WTC11 (cell line): ENCODE results near the gene PROX2. TPM values are rescaled to one million over a fixed set of nuclear protein-coding genes. Genes with fewer than 3 reads are reported as not detected.

Source experiments
- ATAC-seq: fragments of 200-7000 bp; cut with Tn5 transposase; 2 replicates; pipeline ENCODE4 v1.10.0; 2021; ENCODE audit warnings: mild to moderate bottlenecking, moderate library complexity
- CTCF ChIA-PET: fragments of 300-600 bp; sonication (Branson Sonifier 250); formaldehyde crosslinking; loops from one replicate; lab custom pipeline; 2021; ENCODE audit warnings: antibody characterized with exemption; lab: Charles Lee
- POLR2A ChIA-PET: fragments of 350-600 bp; sonication (Branson Sonifier 250); formaldehyde crosslinking; loops from one replicate; lab custom pipeline; 2021; ENCODE audit warnings: antibody characterized with exemption; lab: Charles Lee
- DNase-seq: peaks from one replicate; pipeline ENCODE4 v3.0.0; 2021; ENCODE audit warnings: low spot score
- H3K27ac Mint-ChIP-seq: 2 replicates; pipeline ENCODE4 v1.8.0; 2021; ENCODE audit warnings: mixed read lengths
- H3K27me3 Mint-ChIP-seq: 2 replicates; pipeline ENCODE4 v1.8.0; 2021; ENCODE audit warnings: low read depth, mild to moderate bottlenecking, moderate library complexity, mixed read lengths
- H3K36me3 Mint-ChIP-seq: 2 replicates; pipeline ENCODE4 v1.8.0; 2021; ENCODE audit warnings: mixed read lengths
- H3K4me1 Mint-ChIP-seq: 2 replicates; pipeline ENCODE4 v1.8.0; 2022; ENCODE audit warnings: mixed read lengths
- H3K4me3 Mint-ChIP-seq: 2 replicates; pipeline ENCODE4 v1.8.0; 2021; ENCODE audit warnings: mild to moderate bottlenecking, moderate library complexity, mixed read lengths
- H3K9me3 Mint-ChIP-seq: 2 replicates; pipeline ENCODE4 v1.8.0; 2021; ENCODE audit warnings: mixed read lengths
- ARID4B ChIP-seq: sonication (generic); formaldehyde crosslinking; IDR thresholded peaks from 2 replicates; pipeline ENCODE4 v1.8.0; 2023; ENCODE audit warnings: missing genetic modification reagents, mild to moderate bottlenecking, borderline replicate concordance
- E2F4 ChIP-seq: sonication (generic); formaldehyde crosslinking; IDR thresholded peaks from 2 replicates; pipeline ENCODE4 v1.8.1; 2022; ENCODE audit warnings: low read depth, mild to moderate bottlenecking, moderate library complexity, missing genetic modification reagents, borderline replicate concordance
- FOXK1 ChIP-seq: sonication (generic); formaldehyde crosslinking; IDR thresholded peaks from 2 replicates; pipeline ENCODE4 v1.8.0; 2022; ENCODE audit warnings: mild to moderate bottlenecking, moderate library complexity, missing genetic modification reagents
- GRHL2 ChIP-seq: fragments of 250-450 bp; sonication (Bioruptor Pico); IDR thresholded peaks from 2 replicates; pipeline ENCODE4 v1.8.0; 2022; ENCODE audit warnings: mild to moderate bottlenecking, moderate library complexity; ENCODE audit not compliant: insufficient replicate concordance, severe bottlenecking
- HMGXB4 ChIP-seq: sonication (generic); formaldehyde crosslinking; IDR thresholded peaks from 2 replicates; pipeline ENCODE4 v1.8.1; 2023; ENCODE audit warnings: mild to moderate bottlenecking, moderate library complexity, missing genetic modification reagents
- IRF2 ChIP-seq: sonication (generic); formaldehyde crosslinking; IDR thresholded peaks from 2 replicates; pipeline ENCODE4 v1.8.0; 2022; ENCODE audit warnings: low read depth, missing genetic modification reagents, borderline replicate concordance
- KAT7 ChIP-seq: sonication (generic); formaldehyde crosslinking; IDR thresholded peaks from 2 replicates; pipeline ENCODE4 v1.8.1; 2023; ENCODE audit warnings: missing genetic modification reagents, mild to moderate bottlenecking, borderline replicate concordance
- MYBL2 ChIP-seq: sonication (generic); formaldehyde crosslinking; IDR thresholded peaks from 2 replicates; pipeline ENCODE4 v1.8.1; 2023; ENCODE audit warnings: mild to moderate bottlenecking, moderate library complexity, missing genetic modification reagents
- NR1H2 ChIP-seq: sonication (generic); formaldehyde crosslinking; IDR thresholded peaks from 2 replicates; pipeline ENCODE4 v1.9.0; 2021; ENCODE audit warnings: mild to moderate bottlenecking, moderate library complexity, missing genetic modification reagents
- OVOL2 ChIP-seq: fragments of 250-450 bp; sonication (Bioruptor Pico); IDR thresholded peaks from 2 replicates; pipeline ENCODE4 v1.9.0; 2021; ENCODE audit warnings: mild to moderate bottlenecking, borderline replicate concordance
- RELA ChIP-seq: sonication (generic); formaldehyde crosslinking; IDR thresholded peaks from 2 replicates; pipeline ENCODE4 v1.8.1; 2022; ENCODE audit warnings: missing genetic modification reagents, mild to moderate bottlenecking, borderline replicate concordance
- SMAD4 ChIP-seq: sonication (generic); formaldehyde crosslinking; IDR thresholded peaks from 2 replicates; pipeline ENCODE4 v1.8.0; 2022; ENCODE audit warnings: mild to moderate bottlenecking, missing genetic modification reagents
- TEAD1 ChIP-seq: sonication (generic); formaldehyde crosslinking; IDR thresholded peaks from 2 replicates; pipeline ENCODE4 v1.8.0; 2022; ENCODE audit warnings: mild to moderate bottlenecking, missing genetic modification reagents
- ZBTB43 ChIP-seq: sonication (generic); formaldehyde crosslinking; IDR thresholded peaks from 2 replicates; pipeline ENCODE4 v1.8.1; 2023; ENCODE audit warnings: mild to moderate bottlenecking, missing genetic modification reagents
- ZNF138 ChIP-seq: sonication (generic); formaldehyde crosslinking; conservative IDR thresholded peaks from 2 replicates; pipeline ENCODE4 v1.8.1; 2022; ENCODE audit warnings: mild to moderate bottlenecking, moderate library complexity, missing genetic modification reagents
- ZNF219 ChIP-seq: sonication (generic); formaldehyde crosslinking; IDR thresholded peaks from 2 replicates; pipeline ENCODE4 v1.8.0; 2023; ENCODE audit warnings: missing genetic modification reagents, mild to moderate bottlenecking, borderline replicate concordance
- total RNA-seq: library from RNA; stranded (reverse); gene quantifications from 3 replicates; pipeline ENCODE4 v1.2.3, GENCODE V29; 2021
- TF ChIP-seq, protein P1 (sequence below): sonication (generic); formaldehyde crosslinking; IDR thresholded peaks from 2 replicates; pipeline ENCODE4 v1.8.1; 2023; ENCODE audit warnings: mild to moderate bottlenecking, missing genetic modification reagents, moderate library complexity
- TF ChIP-seq, protein P2 (sequence below): sonication (generic); formaldehyde crosslinking; IDR thresholded peaks from 2 replicates; pipeline ENCODE4 v1.8.0; 2022; ENCODE audit warnings: mild to moderate bottlenecking, missing genetic modification reagents
- TF ChIP-seq, protein P3 (sequence below): sonication (generic); formaldehyde crosslinking; IDR thresholded peaks from 2 replicates; pipeline ENCODE4 v1.8.0; 2022; ENCODE audit warnings: mild to moderate bottlenecking, missing genetic modification reagents
- TF ChIP-seq, protein P4 (sequence below): sonication (generic); formaldehyde crosslinking; conservative IDR thresholded peaks from 2 replicates; pipeline ENCODE4 v1.8.1; 2023; ENCODE audit warnings: mild to moderate bottlenecking, low read depth, missing genetic modification reagents, moderate library complexity

PROX2 gene
- total RNA-seq, 1 experiment from 2014 or later = 0.04 TPM

DNA sequence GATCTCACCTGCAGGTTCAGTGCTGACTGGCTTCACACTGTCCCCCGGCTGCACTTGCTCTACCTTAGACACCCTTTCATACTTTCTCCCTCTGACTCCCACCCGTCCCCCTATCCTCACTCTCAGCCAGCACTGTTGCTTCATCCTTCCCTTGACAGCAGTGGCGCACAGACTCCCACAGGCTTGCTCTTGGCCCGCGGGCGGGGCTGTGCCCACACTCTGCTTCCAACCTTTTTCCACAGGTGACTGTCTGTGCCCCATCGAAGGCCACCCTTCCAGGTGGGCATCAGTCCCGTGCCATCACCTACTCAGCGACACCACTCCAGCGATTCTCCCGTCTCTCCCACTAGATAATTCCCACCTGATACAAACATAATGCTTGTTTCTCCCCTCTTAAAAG lies 48.1 kb upstream of the PROX2 start (continued):
- no peak for TF ChIP-seq ARID4B (CRISPR knock-in tag)
- TF ChIP-seq ZBTB43 (CRISPR knock-in tag) = no peak
- TF ChIP-seq, protein P1, sequence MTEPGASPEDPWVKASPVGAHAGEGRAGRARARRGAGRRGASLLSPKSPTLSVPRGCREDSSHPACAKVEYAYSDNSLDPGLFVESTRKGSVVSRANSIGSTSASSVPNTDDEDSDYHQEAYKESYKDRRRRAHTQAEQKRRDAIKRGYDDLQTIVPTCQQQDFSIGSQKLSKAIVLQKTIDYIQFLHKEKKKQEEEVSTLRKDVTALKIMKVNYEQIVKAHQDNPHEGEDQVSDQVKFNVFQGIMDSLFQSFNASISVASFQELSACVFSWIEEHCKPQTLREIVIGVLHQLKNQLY (CRISPR knock-in tag) = no peak
- no peak for TF ChIP-seq ZNF138 (CRISPR knock-in tag)

DNA sequence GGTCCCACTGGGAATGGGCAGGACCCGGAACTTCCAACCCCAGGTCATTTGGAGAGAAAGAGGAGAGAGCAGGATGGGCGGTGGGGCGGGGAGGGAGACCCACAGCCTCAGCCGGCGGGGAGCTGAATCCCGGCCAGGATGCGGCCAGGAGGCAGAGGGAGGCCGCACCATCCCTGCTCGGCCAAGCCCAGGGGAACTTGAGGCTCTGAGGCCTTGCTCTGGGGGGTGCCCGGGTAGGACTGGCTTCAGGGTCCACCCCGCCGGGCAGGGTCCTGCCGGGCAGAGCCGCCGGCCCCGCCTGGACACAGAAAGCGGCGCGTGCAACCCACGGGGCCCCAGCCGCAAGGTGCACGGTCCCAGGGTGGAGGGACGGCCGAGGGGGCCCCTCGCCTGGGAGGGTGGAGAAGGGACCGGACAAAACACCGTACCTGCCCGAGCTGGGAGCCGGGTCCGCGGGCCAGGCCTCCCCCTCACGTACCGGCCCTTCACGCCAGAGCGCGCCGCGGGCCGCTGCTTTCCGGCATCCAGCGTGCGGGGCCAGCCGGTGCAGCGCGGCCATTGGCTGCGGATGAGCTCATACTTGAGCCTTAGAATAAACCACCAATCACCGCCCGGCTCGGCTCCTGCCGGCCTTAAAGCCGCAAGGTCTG lies 46.9 kb upstream of the PROX2 start, which contains the start of gene RPS6KL1:
Gene RPS6KL1 (minus strand): TSS at position 509 of the 650 bp plus-strand sequence. CDS start 1,719 bp downstream, outside the sequence.
- POLR2A ChIA-PET = interaction anchor here (0.7 to 1.5 kb wide), 6 partner anchors 12 to 147 kb away, joined by 3 to 5 read pairs (median 3); partner anchors contain the start of genes PGF and ZC2HC1C
- H3K4me3 Mint-ChIP-seq = peak within 1 kb of the TSS; percentile 87
- peak; percentile 89 for DNase-seq
- TF ChIP-seq, protein P2, sequence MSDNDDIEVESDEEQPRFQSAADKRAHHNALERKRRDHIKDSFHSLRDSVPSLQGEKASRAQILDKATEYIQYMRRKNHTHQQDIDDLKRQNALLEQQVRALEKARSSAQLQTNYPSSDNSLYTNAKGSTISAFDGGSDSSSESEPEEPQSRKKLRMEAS (CRISPR knock-in tag) = peak; percentile 38; the same call in 1 of the 2 replicates
- TF ChIP-seq, protein P3, sequence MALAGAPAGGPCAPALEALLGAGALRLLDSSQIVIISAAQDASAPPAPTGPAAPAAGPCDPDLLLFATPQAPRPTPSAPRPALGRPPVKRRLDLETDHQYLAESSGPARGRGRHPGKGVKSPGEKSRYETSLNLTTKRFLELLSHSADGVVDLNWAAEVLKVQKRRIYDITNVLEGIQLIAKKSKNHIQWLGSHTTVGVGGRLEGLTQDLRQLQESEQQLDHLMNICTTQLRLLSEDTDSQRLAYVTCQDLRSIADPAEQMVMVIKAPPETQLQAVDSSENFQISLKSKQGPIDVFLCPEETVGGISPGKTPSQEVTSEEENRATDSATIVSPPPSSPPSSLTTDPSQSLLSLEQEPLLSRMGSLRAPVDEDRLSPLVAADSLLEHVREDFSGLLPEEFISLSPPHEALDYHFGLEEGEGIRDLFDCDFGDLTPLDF = no peak
- TF ChIP-seq HMGXB4 (CRISPR knock-in tag) (peak; percentile 51; the same call in 1 of the 2 replicates), KAT7 (no peak), GRHL2 (CRISPR knock-in tag) (no peak), IRF2 (CRISPR knock-in tag) (no peak), TEAD1 (CRISPR knock-in tag) (no peak), OVOL2 (CRISPR knock-in tag) (no peak), E2F4 (CRISPR knock-in tag) (no peak), RELA (no peak), FOXK1 (CRISPR knock-in tag) (no peak), SMAD4 (CRISPR knock-in tag) (no peak), MYBL2 (CRISPR knock-in tag) (0 out of 2 replicates have a peak, but pooled peaks have one; percentile 53), NR1H2 (CRISPR knock-in tag) (no peak), ZNF219 (CRISPR knock-in tag) (no peak)
- TF ChIP-seq, protein P4, sequence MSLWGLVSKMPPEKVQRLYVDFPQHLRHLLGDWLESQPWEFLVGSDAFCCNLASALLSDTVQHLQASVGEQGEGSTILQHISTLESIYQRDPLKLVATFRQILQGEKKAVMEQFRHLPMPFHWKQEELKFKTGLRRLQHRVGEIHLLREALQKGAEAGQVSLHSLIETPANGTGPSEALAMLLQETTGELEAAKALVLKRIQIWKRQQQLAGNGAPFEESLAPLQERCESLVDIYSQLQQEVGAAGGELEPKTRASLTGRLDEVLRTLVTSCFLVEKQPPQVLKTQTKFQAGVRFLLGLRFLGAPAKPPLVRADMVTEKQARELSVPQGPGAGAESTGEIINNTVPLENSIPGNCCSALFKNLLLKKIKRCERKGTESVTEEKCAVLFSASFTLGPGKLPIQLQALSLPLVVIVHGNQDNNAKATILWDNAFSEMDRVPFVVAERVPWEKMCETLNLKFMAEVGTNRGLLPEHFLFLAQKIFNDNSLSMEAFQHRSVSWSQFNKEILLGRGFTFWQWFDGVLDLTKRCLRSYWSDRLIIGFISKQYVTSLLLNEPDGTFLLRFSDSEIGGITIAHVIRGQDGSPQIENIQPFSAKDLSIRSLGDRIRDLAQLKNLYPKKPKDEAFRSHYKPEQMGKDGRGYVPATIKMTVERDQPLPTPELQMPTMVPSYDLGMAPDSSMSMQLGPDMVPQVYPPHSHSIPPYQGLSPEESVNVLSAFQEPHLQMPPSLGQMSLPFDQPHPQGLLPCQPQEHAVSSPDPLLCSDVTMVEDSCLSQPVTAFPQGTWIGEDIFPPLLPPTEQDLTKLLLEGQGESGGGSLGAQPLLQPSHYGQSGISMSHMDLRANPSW = no peak

More for the DNA sequence above, 46.9 kb upstream of the PROX2 start, which contains the start of gene RPS6KL1:
- Mint-ChIP-seq H3K4me1 (0 out of 2 replicates have a peak, but pooled peaks cover 3% of the 10 kb centered on the region), H3K27ac (no peak within 1 kb of the TSS), H3K9me3 (no peaks in the 10 kb centered on the region), H3K36me3 (no peaks in the 10 kb centered on the region), H3K27me3 (peaks cover 3% of the 10 kb centered on the region; the same call in 1 of the 2 replicates)
- CTCF ChIA-PET = interaction anchor here (0.9 to 4.8 kb wide), 22 partner anchors 12 to 350 kb away, joined by 3 to 62 read pairs (median 4); partner anchors contain the start of genes ACYP1, EIF2B2, LTBP2 and PGF
- ATAC-seq = peak; percentile 98
